ENCODE data around the gene RHOT1. TPM values are rescaled to one million over a fixed set of nuclear protein-coding genes. Genes with fewer than 3 reads are reported as not detected.
"Not testable (repeated sequence)": the region's sequence is repeated elsewhere in the genome, so short reads cannot be mapped to it uniquely, and the experiment has no call there.

The RHOT1 gene
- total and polyA plus RNA-seq, 10 donors, result 21.2 to 57.1 (median 33.6) TPM

- 76 to 88% (median 84%) methylated on average over 2 of the region's 2 CpGs for WGBS, 5 donors
- peaks cover 0 to 2% (median 0%) of the 10 kb centered on the region in 6 donors for H3K4me1 ChIP-seq
- H3K36me3 ChIP-seq, result no peaks in the 10 kb centered on the region
- no peak overlapping the region for H3K4me3 ChIP-seq
- H3K27me3 ChIP-seq (replicated peaks in 1 of 7), result peaks cover 0 to 18% (median 0%) of the 10 kb centered on the region in 7 donors
- H3K9me3 ChIP-seq, result no peaks in the 10 kb centered on the region
- intact Hi-C loops (cut with DNase I; ENCODE audit: low total_unique reads), result no loop called here
- H3K27ac ChIP-seq, result no peak overlapping the region
- TF ChIP-seq, protein P1, sequence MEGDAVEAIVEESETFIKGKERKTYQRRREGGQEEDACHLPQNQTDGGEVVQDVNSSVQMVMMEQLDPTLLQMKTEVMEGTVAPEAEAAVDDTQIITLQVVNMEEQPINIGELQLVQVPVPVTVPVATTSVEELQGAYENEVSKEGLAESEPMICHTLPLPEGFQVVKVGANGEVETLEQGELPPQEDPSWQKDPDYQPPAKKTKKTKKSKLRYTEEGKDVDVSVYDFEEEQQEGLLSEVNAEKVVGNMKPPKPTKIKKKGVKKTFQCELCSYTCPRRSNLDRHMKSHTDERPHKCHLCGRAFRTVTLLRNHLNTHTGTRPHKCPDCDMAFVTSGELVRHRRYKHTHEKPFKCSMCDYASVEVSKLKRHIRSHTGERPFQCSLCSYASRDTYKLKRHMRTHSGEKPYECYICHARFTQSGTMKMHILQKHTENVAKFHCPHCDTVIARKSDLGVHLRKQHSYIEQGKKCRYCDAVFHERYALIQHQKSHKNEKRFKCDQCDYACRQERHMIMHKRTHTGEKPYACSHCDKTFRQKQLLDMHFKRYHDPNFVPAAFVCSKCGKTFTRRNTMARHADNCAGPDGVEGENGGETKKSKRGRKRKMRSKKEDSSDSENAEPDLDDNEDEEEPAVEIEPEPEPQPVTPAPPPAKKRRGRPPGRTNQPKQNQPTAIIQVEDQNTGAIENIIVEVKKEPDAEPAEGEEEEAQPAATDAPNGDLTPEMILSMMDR (IDR thresholded peaks at IDR 0.05 in 8 of 11, conservative IDR thresholded peaks at IDR 0.05 in 3 of 11), result no peak
- no peak for TF ChIP-seq POLR2AphosphoS5 (IDR thresholded peaks at IDR 0.05)
- TF ChIP-seq POLR2A (IDR thresholded peaks at IDR 0.05), result no peak
- no peak for DNase-seq
Measured at GRCh38 chr17:32116937-32117336, 25.4 kb upstream of the RHOT1 start.

DNA sequence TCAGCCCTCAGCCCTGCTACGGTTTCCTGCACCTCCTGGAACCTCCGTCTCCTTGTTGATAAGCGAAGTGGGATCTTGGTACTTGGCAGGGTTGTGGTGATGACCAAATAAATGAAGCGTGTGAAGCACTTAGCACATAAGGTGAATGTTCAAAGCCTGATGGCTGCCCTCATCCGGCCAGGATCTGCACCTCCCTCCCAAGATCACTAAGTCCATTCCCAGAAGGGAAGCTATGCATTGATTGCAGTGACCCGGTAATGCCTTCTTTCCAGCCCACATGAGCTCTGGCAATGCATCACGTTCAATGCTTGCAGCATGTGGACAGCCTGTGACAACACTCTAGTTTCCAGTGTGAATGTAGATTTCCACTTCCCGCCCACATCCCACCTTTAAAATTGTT is 24.9 kb upstream of the RHOT1 start:
- DNase-seq, result no peak
- H3K4me1 ChIP-seq, result no peaks in the 10 kb centered on the region
- 71 to 80% (median 74%) methylated on average over 8 of the region's 8 CpGs for WGBS, 5 donors
- H3K27ac ChIP-seq, result no peak overlapping the region
- H3K9me3 ChIP-seq, result no peaks in the 10 kb centered on the region
- TF ChIP-seq POLR2A (IDR thresholded peaks at IDR 0.05) (no peak), POLR2AphosphoS5 (IDR thresholded peaks at IDR 0.05) (no peak)
- TF ChIP-seq, protein P1 (IDR thresholded peaks at IDR 0.05 in 8 of 11, conservative IDR thresholded peaks at IDR 0.05 in 3 of 11), result no peak
- intact Hi-C loops (cut with DNase I; ENCODE audit: low total_unique reads), result no loop called here
- H3K36me3 ChIP-seq, result no peaks in the 10 kb centered on the region
- H3K4me3 ChIP-seq, result no peak overlapping the region
- H3K27me3 ChIP-seq (replicated peaks in 1 of 7), result peaks cover 0 to 18% (median 0%) of the 10 kb centered on the region in 7 donors

- H3K4me3 ChIP-seq; intact Hi-C loops (cut with DNase I; ENCODE audit: low total_unique reads): not testable (repeated sequence)
Measured at GRCh38 chr17:32118088-32118487, 24.2 kb upstream of the RHOT1 start.

GRCh38 chr17:32118835-32119234 is 23.5 kb upstream of the RHOT1 start:
- H3K36me3 ChIP-seq, result no peaks in the 10 kb centered on the region
- no peak for TF ChIP-seq POLR2AphosphoS5 (IDR thresholded peaks at IDR 0.05)
- TF ChIP-seq, protein P1 (IDR thresholded peaks at IDR 0.05 in 8 of 11, conservative IDR thresholded peaks at IDR 0.05 in 3 of 11), result no peak
- TF ChIP-seq POLR2A (IDR thresholded peaks at IDR 0.05), result no peak
- 86 to 96% (median 89%) methylated on average over 4 of the region's 4 CpGs for WGBS, 5 donors
- H3K9me3 ChIP-seq, result no peaks in the 10 kb centered on the region
- no peak for DNase-seq
- H3K27me3 ChIP-seq (replicated peaks in 1 of 7), result peaks cover 0 to 18% (median 0%) of the 10 kb centered on the region in 7 donors
- intact Hi-C loops (cut with DNase I; ENCODE audit: low total_unique reads), result no loop called here
- no peaks in the 10 kb centered on the region for H3K4me1 ChIP-seq
- H3K27ac ChIP-seq, result no peak overlapping the region
- no peak overlapping the region for H3K4me3 ChIP-seq

More at GRCh38 chr17:32118088-32118487, 24.2 kb upstream of the RHOT1 start:
- H3K36me3 ChIP-seq, H3K4me1 ChIP-seq, H3K27ac ChIP-seq, H3K9me3 ChIP-seq, DNase-seq: not testable (repeated sequence)
- WGBS, 5 donors, result 84 to 95% (median 94%) methylated on average over 3 of the region's 3 CpGs
- H3K27me3 ChIP-seq (replicated peaks in 1 of 7), result peaks cover 0 to 18% (median 0%) of the 10 kb centered on the region in 7 donors

DNA sequence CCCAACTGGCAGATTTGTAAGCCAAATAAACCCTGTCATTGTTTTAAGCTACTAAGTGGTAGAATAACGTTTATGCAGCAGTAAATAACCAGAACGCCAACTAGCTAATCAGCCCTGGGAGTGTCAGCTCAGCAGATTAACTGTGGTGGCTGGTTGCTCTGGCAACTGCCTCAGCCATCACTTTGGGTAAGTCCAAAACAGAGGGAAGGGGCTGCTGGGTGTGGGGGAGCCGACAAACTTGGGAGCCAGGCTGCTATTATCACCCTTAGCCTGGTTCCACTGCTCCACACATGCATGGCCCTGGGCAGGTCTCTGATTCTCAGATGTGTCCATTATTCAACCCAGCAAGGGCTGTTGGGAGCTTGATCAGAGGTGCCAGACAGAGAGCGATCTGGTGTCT is 22.2 kb upstream of the RHOT1 start:
- peaks cover 0 to 18% (median 0%) of the 10 kb centered on the region in 7 donors for H3K27me3 ChIP-seq (replicated peaks in 1 of 7)
- no peak overlapping the region for H3K27ac ChIP-seq
- no peak for TF ChIP-seq POLR2A (IDR thresholded peaks at IDR 0.05)
- TF ChIP-seq, protein P1 (IDR thresholded peaks at IDR 0.05 in 8 of 11, conservative IDR thresholded peaks at IDR 0.05 in 3 of 11), result no peak
- TF ChIP-seq POLR2AphosphoS5 (IDR thresholded peaks at IDR 0.05), result no peak
- H3K9me3 ChIP-seq, result no peaks in the 10 kb centered on the region
- no peak overlapping the region for H3K4me3 ChIP-seq
- no peaks in the 10 kb centered on the region for H3K36me3 ChIP-seq
- intact Hi-C loops (cut with DNase I; ENCODE audit: low total_unique reads), result no loop called here
- DNase-seq, result no peak
- 69 to 92% (median 79%) methylated on average over 4 of the region's 4 CpGs for WGBS, 5 donors
- H3K4me1 ChIP-seq, result no peaks in the 10 kb centered on the region
